GM21529 (cell line): Measurements from ENCODE around the gene ZDHHC16.

Experiments
- ATAC-seq: cut with Tn5 transposase; IDR thresholded peaks from one replicate; pipeline ENCODE4 v1.9.1; 2021; ENCODE audit not compliant: unreplicated experiment

The ZDHHC16 gene

DNA sequence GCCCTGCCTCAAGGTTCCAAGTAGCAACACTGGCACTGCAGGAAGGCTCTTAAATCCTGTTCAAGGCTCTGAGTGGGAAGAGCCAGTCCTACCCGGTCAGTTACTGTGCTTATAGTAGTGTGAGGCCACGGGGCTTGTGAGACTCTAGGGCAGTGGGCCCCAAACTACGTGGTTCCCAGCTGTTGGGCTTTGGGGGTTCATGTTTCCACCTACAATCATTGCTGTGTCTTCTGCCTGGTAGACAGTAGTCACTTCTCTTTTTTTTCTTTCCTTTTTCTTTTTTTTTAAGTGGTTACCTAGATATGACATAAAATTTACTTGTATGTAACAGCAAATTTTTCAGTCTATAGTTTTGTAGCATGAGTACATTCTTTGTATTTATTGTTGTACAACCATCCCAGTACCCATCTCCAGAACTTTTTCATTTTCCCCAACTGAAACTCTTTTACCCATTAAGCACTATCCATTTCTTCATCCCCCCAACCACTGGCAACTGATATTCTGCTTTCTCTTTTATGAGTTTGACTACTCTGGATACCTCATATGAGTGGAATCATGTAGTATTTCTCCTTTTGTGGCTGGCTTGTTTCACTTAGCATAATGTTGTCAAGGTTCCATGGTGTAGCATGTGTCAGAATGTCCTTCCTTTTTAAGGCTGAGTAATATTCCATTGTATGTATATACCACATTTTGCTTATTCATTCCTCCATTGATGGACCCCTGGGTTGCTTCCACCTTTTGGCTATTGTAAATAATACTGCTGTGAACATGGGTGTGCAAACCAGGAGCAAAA lies 60.4 kb downstream of the ZDHHC16 start:
- ATAC-seq: no peak
